HL-60/S4 treated with phorbol 12-myristate 13-acetate at 8.2 ng/mL for 4 days and 3 days (cell line): Measurements from ENCODE around the gene CROCC2.

ENCODE experiments used
- in situ Hi-C: fragments of 300-500 bp; cut with MboI; formaldehyde crosslinking; loops from 2 replicates; pipeline ENCODE4 v1.15.0; 2022; ENCODE audit warnings: low sequenced_read_pairs

CROCC2 gene

DNA sequence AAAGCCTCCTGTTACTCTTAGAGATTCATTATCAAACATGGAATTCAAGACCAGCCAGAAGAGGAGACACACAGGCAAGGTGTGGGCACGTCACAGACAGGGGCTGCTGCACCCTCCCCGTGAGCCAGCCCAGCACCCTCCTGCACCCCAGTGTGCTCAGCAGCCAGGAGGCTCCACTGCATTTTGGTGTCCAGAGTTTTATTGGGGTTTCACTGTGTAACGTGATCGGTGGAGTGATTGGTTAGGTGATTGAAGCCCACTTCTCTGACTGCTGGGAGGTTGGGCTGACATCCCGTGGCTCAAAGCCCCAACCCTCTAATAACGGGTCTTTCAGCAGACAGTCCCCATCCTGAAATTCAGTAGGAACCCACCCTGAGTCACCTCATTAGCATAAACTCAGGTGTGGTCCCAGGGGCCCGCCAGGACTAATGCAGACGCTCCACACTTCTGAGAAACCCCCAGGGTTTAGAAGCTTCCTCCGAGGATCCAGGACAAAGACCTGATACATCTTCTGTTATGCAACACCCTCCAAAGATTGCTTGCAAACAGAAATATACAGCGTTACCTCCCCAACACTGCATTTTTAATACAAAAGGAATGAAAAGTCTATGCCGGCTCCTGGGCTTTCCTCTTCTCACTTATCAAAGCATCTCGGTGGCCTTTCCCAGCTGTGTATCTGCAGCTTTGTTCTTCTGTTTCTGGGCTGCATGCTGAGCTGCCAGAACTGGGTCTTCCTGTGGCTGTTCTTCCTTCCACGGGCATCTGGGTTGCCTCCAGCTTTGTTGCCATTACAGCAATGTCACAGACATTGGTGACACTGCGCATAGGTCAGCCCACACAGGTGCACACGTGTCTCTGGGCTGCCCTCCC lies 48.5 kb downstream of the CROCC2 start:
- in situ Hi-C loops: no loop called here

GRCh38 chr2:240955306-240956170 lies 49.4 kb downstream of the CROCC2 start:
- in situ Hi-C loops: no loop called here

DNA sequence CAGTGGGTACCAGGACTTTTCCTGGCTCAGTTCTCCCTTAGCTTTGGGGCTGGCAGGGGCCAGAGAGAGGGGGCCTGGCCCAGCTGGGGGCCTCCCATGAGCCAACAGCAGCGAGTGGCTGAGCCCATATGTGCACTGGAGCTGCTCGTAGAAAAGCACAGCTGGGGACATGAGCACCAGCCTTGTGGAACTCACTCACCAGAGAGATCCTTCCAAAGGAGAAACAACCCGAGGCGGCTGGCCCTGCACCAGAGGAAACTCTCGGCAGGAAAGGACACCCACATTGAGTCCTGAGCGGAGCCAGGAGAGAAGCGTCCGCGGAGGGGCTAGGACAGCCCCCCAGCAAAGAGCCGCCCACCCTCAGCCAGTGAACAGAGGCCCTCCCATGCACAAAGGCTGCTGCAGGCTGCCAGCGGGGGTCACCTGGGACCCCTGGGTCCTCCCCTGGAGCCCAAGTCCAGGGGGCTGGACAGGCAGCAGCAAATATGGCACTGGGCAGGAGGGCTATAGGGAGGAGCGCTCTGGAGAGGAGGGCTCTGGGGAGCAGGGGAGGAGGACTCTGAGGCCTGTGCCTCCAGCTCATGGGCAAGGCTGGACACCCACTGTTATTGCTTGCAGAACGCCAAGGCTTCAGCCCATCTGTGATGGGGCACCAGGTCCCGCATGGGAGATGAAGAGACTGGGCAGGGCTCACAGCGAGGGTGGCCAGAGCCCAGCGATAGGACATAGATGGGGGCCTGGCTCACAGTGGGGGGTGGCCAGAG lies 50.2 kb downstream of the CROCC2 start:
- in situ Hi-C loops: no loop called here

GRCh38 chr2:240956935-240957655 lies 51.0 kb downstream of the CROCC2 start:
- in situ Hi-C loops: no loop called here

DNA sequence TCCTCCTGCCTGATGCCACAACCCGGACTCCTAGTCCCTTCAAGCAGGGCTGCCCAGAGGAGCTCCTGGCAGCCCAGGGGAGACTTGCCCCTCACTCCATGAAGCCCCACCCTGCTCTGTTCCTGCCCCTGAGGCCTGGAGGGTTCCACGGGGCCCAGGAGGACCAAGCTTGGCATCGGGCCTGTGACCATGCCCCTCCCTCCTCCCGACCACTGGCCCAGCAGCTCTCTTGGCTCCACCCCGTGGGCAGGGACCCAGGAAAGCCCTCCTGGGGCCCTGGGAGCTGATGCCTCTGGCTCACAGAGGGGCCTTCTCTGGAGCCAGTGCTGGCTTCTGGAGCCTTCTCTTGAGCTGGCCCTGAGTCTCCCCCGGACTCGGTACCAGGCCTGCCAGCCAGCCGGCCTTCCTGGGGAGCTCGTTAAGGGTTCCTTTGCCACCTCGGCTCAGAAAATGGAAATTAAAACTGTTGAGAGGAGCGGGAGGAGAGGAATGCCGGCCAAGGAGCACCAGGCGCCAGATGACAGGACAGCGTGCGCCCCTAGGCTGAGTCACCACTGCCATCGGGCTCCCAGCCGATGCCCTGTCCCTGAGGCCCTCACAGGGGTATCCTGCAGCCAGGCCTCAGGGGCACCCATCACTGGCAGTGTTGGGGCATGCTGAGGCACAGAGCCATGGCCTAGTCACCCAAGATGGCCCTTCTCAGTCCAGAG lies 51.7 kb downstream of the CROCC2 start:
- in situ Hi-C loops: no loop called here

DNA sequence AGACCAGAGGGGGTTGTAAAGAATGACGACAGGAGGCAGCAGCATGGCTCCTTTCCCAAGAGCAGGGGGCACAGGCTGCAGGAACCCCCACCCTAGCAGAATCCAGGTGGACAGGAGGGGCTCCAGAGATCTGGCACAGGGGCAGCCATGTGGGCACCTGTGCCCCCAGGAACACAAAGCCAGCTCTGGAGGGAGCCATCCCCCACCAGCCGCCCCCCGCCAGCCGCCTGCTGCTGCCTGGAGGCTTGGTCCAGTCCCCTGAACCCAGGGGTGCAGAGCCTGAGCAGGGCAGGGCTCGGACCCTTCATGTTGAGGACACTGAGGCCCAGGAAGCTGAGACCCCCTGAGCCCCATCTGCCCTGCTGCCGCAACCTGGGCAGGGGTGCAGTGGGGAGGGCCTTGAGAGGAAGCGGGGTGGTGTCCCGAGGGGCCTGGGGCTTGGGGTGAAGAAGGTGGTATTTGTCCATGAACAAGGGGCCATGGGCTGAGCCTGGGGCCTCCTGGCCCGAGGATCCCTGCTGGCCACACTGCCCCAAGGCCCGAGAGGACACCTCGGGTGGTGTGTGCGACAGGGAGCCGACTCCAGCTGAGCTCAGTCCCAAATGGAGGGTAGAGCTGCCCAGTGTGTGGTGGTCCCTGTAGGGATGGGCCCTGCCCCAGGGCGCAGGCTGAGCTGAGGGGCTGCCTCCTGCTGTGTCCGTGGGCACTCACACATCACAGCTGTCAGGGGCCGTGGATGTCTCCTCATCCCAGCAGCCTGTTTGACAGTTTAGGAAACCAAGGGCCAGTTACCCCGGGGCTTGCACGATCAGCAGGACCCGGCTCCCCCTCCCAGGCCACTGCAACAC lies 52.5 kb downstream of the CROCC2 start:
- in situ Hi-C loops: no loop called here

DNA sequence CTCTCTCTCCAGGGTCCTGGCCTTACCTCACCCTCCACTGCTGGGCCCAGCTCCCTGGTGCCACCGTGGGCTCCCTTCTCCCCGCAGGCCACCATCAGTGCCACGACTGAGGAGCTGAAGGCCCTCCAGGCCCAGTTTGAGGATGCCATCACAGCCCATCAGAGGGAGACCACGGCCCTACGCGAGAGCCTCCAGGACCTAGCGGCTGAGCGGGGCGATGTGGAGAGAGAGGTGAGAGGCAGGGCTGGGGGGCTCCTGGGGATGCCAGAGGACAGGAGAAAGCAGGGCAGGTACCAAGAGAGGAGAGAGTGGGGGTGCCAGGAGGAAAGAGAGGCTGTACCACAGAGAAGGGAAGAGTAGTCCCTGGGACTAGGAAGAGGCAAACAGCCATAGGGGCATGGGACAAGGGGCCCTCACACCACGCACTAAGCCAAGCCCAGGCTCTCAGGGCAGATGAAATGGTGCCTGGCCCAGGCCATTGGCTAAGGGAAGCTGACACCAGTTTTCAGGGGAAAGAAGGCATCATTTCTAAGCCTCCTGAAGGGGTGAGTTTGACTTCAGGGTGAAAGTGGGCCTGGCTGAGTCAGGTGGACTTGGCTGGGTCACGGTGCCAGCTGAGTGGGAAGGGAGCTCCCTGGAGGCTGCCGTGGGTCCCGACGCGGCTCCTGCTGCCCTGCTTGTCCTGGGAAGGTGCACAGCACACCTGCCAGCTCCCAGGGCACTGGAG lies 53.2 kb downstream of the CROCC2 start:
- in situ Hi-C loops: no loop called here

DNA sequence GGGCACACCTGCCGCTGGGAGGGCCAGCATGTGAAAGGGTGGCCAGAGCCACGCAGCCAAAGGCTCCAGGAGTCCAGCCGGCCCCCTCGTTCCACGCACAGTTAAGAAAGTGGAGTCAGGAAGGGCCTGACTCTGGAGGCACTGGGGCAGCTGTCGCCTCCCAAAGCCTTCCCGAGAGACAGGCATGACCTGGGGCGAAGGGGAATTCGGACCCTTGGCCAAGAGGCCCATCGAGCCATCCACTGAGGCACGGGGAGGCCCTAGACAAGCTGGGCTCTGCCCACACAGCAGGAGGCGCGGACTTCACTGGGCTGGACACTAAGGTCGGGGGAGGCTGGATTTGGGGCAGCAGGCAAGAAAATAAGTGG lies 53.8 kb downstream of the CROCC2 start:
- in situ Hi-C loops: no loop called here

DNA sequence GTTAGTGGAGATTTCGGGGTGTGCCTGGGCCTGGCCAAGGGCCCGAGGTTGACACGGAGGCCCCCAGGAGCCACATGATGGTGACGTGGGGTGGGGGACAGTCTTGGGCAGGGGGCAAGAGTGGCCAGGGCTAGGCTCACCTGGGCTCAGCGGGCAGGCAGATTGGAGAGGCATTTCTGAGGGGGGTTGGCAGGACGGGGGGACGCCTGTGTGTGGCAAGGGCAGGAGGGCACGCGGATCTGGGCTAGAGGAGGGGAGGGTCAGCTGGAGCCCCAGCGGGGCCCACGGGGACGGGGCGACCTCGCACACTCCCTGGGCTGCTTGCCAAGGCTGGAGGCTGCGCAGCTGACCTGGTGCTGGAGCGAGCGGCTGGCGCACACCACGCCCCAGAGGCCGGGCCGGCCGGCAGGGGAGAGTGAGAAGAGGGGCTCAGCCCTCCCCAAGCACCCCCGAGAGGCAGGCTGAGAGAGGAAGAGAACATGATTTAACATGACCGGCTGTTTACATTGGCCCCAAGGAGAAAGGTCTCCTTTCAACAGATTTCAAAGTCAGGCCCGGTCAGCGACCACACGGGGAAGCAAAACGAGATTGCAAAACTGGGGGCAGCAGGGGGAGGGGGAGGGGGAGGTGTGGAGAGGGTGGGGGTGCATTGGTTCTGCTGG lies 54.3 kb downstream of the CROCC2 start:
- in situ Hi-C loops: no loop called here

GRCh38 chr2:240960971-240961876 lies 55.1 kb downstream of the CROCC2 start:
- in situ Hi-C loops: no loop called here

DNA sequence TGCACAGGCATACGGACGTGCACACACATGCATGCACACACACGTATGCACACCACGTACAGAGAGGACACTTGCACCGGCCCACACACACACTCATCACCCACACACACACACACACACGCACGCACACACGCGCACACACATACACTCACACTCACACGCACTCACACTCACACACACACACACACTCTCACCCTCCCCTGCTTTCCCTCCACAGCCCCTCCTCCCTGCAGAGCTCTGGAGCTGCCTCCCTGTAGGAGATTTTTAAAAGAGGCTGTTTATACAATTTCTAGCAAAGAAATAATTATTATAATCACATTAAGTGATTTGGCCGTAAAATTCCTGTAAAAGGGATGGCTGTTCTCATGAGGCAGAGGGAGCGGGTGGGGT lies 55.8 kb downstream of the CROCC2 start:
- in situ Hi-C loops: no loop called here

GRCh38 chr2:240962300-240963064 lies 56.3 kb downstream of the CROCC2 start:
- in situ Hi-C loops: no loop called here

GRCh38 chr2:240963065-240963867 lies 57.1 kb downstream of the CROCC2 start:
- in situ Hi-C loops: no loop called here

GRCh38 chr2:240963868-240964703 lies 58.0 kb downstream of the CROCC2 start:
- in situ Hi-C loops: no loop called here
